GM18499 (cell line): ENCODE measurements around the gene FSTL4.

Experiments used
- ATAC-seq: cut with Tn5 transposase; IDR thresholded peaks from one replicate; pipeline ENCODE4 v1.9.1; 2021; ENCODE audit warnings: moderate number of reproducible peaks; ENCODE audit not compliant: insufficient read depth, unreplicated experiment

FSTL4 gene

DNA sequence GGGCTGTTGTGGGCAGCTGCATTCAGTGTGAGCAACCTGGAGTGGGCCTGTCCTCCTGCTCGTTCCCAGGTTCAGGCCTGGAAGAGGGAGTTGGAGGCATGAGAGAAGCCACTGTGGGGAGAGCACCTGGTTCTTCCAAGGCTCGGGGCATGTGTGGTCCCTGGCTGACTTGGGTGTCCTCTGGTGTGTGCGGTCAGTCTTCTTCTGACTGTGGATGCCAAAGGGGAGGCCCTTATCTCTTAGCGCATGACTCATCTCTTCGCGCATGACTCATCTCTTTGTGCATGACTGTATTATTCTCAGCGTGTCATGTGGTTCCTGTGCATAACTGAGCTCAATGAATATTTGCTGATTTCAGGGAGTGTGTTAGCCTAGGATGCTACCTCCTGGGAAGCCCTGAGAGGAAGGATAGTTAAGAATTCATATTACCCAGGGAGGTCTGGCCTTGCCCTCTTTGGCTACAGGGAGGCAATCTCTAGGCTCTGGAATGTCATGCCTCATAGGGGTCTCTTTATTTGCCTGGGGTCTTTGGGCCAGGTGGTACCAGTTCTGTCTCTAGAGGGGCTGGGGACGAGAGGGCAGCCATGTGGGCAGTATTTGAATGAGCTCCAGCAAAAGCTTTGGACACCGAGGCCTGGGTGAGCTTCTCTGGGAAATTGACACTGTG is 371.8 kb downstream of the FSTL4 start:
- ATAC-seq: peak; percentile 56

DNA sequence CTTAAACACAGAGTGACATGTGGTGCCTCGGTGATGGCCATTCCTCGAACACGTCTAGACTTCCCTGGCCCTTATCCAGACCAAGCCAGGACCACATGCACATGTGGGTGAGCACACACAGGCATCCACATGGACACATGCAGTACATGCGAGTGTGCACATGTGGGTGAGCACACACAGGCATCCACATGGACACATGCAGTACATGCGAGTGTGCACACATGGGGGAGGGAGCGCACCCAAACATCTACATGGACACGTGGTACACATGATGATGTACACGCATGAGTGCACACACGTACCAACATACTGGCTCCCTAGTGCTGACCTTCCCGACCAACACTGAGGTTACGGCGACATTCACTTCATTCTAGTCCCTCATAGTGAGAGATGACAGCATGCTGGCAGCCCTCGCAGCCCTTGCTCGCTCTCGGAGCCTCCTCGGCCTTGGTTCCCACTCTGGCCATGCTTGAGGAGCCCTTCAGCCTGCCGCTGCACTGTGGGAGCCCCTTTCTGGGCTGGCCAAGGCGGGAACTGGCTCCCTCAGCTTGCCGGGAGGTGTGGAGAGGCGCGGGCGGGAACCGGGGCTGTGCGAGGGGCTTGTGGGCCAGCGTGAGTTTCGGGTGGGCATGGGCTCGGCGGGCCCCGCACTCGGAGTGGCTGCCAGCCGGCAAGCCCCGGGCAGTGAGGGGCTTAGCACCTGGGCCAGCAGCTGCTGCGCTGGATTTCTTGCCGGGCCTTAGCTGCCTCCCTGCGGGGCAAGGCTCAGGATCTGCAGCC is 373.7 kb downstream of the FSTL4 start:
- ATAC-seq: no peak

- ATAC-seq: no peak
Observed at GRCh38 chr5:133236976-133237375, 375.4 kb downstream of the FSTL4 start.

DNA sequence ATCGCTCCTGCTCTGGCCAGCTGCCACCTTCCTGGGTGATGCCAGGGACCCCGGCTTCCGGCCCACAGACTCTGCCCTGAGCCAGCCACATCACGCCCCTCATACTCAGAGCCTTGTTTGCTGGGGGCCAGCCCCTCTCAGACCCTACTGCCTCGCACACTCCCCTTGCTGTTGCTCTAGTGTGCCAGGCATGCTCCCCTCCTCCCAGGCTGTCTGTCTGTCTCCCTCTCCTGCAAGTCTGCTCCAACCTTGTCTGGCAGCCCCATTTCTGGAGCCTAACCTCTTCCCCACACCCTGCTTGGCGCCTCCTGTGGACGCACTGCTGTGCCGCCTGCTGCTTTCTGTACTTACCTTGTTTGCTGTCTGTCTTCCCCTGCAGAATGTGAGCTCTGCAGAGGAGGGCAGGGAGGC is 375.8 kb downstream of the FSTL4 start:
- ATAC-seq: no peak

DNA sequence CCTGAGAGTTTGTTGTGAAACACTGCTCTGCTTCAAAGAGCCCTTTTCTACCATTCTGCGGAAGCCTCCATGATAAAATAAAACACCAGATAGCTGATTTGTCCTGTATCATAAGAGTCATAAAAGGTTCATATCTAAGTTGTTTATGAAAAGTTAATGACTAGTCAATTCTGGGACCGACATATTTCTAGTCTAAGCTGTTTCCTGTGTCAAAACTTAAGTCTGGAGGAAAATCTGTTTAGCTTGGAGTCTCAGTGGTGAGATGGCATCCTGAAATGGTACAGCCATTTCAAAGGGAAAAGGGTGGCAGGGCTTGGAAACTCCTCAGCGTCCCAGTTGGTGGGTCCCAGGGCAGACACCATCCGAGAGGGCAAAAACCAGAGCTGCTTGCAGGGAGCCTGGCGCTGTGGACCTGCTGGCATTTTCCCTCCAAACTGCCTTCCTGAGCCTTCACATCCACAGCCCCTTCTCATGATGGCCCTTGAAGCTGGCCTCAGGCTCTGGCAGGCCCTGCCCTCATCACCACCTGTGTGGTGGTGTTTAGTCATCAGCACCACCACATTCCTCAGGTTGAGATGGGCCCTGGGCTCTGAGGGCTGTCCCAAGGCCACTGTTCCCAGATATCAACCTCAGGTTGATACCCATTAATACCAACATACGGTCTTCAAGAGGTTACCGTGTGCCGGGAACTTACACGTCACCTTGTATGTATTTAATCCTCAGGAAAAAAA is 376.5 kb downstream of the FSTL4 start:
- ATAC-seq: no peak

- no peak for ATAC-seq
Observed at GRCh38 chr5:133234911-133235310, 377.4 kb downstream of the FSTL4 start.

DNA sequence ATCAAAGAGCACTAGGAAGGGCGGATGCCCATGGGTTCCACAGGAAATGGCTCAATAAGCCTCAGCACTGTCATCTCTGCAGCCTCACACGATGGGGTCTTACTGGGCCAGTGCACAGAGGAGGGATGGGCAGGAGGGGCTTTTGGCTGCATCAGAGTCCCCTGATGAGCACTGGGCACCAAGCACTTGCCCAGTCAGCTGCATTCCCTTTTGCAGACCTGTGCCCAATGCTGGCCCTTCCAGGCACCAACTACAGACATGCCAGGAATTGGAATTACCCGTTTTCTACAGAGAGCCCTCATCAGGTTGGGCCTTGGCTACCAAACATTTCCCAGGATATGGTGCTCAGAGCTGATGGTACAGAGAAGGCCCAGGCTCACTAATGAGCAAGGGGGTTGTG is 378.1 kb downstream of the FSTL4 start:
- no peak for ATAC-seq

DNA sequence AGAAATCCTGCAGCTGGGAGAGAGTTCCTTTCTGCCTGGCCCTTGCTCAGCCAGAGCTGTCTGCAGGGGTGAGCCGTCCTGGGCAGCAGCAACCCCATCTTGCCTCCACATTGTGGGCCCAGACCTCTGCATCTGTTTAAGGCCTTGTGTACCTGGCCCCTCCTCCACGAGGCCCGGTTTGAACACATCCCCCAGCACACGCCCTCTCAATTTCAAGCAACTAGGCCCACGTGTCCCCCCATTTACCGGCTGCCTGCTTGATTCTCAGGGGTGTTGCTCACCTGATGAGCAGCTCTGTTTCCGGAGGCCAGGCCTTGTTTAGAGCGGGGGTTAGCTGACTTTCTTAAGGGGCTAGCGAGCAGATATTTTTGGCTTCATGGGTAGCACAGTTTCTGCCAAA is 378.7 kb downstream of the FSTL4 start:
- ATAC-seq: no peak

DNA sequence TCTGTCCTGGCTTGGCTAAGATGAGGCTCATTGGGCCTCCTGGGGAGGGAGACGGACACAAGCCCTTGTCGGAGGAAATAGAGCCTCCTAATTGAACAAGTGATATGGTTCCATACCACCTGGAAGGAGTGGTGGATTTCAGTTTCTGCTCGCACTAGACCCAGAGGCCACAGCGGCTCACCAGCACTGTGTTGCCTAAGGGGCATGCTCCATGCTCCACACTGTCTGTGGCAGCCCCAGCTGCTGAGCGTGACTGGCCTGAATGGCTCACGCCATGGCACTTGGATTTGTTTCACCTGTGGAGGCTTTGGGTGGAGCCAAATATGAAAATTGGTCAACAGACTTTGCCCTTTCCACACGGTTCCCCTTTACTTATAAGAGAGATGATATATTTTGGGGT is 379.4 kb downstream of the FSTL4 start:
- ATAC-seq: no peak

DNA sequence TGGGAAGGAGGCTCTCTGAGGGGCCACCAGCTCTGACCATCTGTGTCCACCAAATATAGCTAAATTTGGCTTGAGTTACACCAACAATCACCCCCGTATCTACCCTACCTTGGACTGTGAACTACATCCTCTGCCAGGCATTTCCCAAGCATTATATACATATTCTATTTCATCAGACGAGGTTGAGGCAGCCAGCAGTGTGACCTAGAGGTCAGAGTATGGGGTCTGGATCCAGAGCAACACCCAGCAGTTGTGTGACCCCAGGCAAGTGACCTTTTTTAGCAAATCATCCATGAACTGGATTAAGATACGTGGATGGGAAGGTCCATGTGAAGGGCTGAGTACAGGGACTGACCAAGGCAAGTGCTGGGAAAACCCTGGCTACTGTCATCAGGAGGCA is 379.9 kb downstream of the FSTL4 start:
- no peak for ATAC-seq

GRCh38 chr5:133232011-133232410 is 380.3 kb downstream of the FSTL4 start:
- no peak for ATAC-seq

DNA sequence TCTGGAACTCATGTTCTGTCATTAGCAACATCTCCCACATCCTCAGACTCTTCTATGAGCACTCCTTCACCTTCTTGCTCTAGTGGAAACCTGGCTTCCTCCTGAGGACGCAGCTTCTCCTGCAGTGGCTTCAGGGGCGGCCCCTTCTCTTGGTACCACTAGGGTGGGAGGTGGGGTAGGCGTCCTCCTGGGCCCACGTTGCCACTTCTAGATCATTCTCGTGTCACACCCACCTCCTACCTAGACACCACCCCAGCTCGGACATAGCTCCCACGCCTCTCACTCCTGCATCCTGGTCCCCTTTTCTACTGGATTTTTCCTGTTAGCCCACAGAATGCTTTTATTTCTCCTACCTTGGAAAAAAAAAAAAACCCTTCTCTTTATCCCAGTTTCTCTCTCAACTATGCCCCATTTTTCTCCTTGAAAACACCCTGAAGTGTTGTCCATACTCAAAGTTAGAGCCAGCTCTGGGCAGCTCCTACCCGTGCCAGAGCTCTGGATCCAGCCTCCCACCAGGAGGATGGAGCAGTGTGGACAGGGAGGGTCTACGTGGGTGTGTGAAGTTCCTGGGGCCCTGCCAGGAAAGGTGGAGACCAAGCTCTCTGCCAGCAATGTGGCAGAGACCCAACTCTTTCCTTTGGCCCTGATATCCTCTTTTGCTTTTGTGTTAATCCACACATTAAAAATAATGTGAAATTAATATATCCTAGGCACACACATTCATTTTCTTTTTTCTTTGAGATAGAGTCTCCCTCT is 381.3 kb downstream of the FSTL4 start:
- ATAC-seq: no peak

DNA sequence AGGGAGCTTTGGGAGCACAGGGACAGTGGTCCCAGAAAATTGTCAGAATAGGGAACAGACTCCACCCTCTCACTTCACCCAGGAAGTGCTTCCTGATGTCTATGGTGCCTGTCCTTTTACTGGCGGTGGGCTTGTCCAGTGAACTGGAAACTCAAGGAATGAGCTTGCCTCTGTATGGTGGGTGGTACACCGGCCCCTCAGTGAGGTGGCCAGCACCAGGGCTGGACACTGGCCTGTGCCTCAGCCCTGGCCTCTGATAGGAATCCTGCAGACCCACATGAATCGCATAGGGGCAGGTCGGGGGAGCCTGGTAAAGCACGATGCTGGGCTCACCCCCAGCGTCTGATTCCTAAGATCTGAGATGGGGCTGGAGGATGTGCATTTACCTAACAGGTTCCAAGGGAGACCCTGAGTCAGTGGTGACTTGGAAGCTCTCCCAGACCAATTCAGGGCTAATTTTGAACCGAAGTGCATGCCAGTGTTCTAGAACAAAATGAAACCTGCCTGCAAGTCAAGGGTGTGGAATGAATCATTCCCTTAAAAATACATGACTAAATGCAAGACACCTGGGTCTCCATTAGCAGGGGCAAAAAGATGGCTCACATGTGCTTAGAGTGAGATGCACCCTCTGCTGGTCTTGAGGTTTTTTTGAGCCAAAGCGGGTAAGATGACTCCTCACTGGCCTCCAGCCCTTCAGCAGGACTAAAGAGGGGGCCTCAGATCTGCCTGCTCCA is 382.2 kb downstream of the FSTL4 start:
- ATAC-seq: no peak

DNA sequence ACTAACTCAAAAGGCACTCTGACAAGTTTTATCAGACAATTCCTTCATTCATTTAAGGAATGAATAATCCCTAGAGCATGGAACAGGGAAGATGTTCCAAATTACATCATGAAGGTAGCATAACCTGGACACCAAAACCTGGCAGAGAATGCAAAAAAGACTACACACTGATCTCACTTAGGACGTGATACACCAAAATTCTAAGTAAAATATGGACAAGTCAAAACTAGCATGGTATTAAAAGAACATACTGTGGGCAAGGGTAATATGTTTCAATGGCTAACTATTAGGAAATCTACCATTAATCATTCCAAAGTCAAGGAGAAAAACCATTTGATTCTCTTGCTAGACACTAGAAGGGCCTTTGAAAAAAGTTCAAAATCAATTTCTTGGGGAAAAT is 384.0 kb downstream of the FSTL4 start:
- ATAC-seq: no peak

GRCh38 chr5:133227897-133228296 is 384.4 kb downstream of the FSTL4 start:
- no peak for ATAC-seq

- ATAC-seq: no peak
Observed at GRCh38 chr5:133227082-133227481, 385.3 kb downstream of the FSTL4 start.

- ATAC-seq: no peak
Observed at GRCh38 chr5:133226186-133226585, 386.2 kb downstream of the FSTL4 start.

- no peak for ATAC-seq
Observed at GRCh38 chr5:133225671-133226152, 386.6 kb downstream of the FSTL4 start.

DNA sequence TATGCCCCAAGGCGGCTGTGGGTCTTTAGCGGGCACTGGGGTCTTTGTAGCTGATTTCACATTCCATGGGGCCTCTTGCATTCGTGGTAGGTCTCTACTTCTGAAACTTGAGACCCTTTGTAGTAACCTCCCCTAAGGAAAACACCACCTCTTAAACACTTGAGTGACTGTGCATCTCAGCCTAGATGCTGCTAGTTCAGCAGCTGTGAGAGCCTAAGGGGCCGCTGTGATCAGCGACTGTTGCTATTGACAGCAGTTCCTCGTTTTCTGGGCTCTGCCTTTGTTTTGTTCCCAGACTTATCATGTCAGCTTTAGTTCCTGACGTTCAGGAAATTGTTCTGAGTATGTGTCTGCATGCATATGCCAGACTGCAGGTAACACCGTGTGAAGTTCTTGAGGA is 389.4 kb downstream of the FSTL4 start:
- no peak for ATAC-seq

DNA sequence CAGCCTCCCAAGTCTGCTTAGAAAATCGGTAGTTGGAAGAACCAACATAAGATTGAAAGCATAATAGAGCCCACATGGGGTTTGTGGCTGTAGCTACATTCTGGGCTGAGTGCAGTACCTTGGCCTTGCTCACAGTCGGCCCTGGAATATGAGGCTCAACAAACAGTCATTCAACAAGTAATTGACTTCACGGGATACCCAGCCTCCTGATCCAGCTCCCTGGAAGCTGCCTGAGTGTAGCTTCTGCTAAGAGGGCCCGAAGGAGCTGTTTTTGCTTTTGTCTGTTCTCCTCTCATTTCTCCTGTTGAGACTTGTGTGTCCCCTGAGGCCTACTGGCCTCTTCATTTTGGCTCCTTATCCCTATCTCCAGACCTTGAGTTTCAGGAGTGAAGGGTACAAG is 389.8 kb downstream of the FSTL4 start:
- ATAC-seq: no peak
